SK-N-SH (cell line): ENCODE data around the gene ATP7B. TPM values are rescaled to one million over a fixed set of nuclear protein-coding genes. Genes with fewer than 3 reads are reported as not detected.
"Not testable (repeated sequence)": the region's sequence is repeated elsewhere in the genome, so short reads cannot be mapped to it uniquely, and the experiment has no call there.

Experiments used
- CTCF ChIA-PET: fragments of 300-600, 350-600 bp; formaldehyde crosslinking; extraction: SDS; loops from one replicate; lab custom pipeline; 2021; lab: Yijun Ruan, JAX
- POLR2A ChIA-PET: fragments of 350-600 bp; sonication (Branson Sonifier 250); formaldehyde crosslinking; extraction: SDS; loops from one replicate; lab custom pipeline; 2020; ENCODE audit warnings: antibody characterized with exemption, inconsistent platforms; lab: Yijun Ruan, JAX
- DNase-seq: peaks from one replicate; pipeline ENCODE4 v3.0.0; 2012
- H2AFZ ChIP-seq: fragments of 200-600 bp; sonication (generic); 2 replicates; pipeline ENCODE4 v1.8.1; 2016; ENCODE audit warnings: antibody characterized with exemption, mild to moderate bottlenecking, low read depth
- H3F3A ChIP-seq: fragments of 200-600 bp; sonication (generic); replicated peaks from 2 replicates; pipeline ENCODE3; 2016; ENCODE audit warnings: antibody characterized with exemption, mild to moderate bottlenecking; ENCODE audit not compliant: insufficient read depth
- H3K27ac ChIP-seq, 2 experiments: fragments of 200-500 bp in 1 of 2; fragments of 200-600 bp in 1 of 2; sonication (Bioruptor generic) in 1 of 2; sonication (generic), shearing (Covaris generic) in 1 of 2; 2 replicates each; pipeline versions ENCODE4 v1.5.1 to v1.6.1; 2014 to 2016; ENCODE audit warnings: low read depth in 2 of 2, inconsistent platforms in 1 of 2, low read length in 1 of 2, mild to moderate bottlenecking in 1 of 2, mixed read lengths in 1 of 2
- H3K27me3 ChIP-seq: fragments of 200-600 bp; sonication (generic), shearing (Covaris generic); 2 replicates; pipeline ENCODE4 v1.6.1; 2016; ENCODE audit warnings: mixed run types; ENCODE audit not compliant: insufficient read depth
- H3K36me3 ChIP-seq, 2 experiments: fragments of 200-500 bp in 1 of 2; fragments of 200-600 bp in 1 of 2; sonication (Bioruptor generic) in 1 of 2; sonication (generic) in 1 of 2; replicated peaks in 1 of 2; 2 replicates each; pipeline versions ENCODE3 to v1.5.1; 2014 to 2016; ENCODE audit warnings: low read length in 1 of 2, mild to moderate bottlenecking in 1 of 2; ENCODE audit not compliant: insufficient read depth in 2 of 2, control insufficient read depth in 1 of 2
- H3K4me1 ChIP-seq, 2 experiments: fragments of 200-500 bp in 1 of 2; fragments of 200-600 bp in 1 of 2; sonication (Bioruptor generic) in 1 of 2; sonication (generic), shearing (Covaris generic) in 1 of 2; 2 replicates each; pipeline versions ENCODE4 v1.5.1 to v1.6.1; 2014 to 2016; ENCODE audit warnings: low read depth in 1 of 2, low read length in 1 of 2, mixed run types in 1 of 2; ENCODE audit not compliant: insufficient read depth in 2 of 2, control insufficient read depth in 1 of 2
- H3K4me2 ChIP-seq: fragments of 200-600 bp; sonication (generic), shearing (Covaris generic); 2 replicates; pipeline ENCODE4 v1.6.1; 2017; ENCODE audit warnings: mixed run types
- H3K4me3 ChIP-seq, 2 experiments: fragments of 200-500 bp in 1 of 2; fragments of 200-600 bp in 1 of 2; sonication (Bioruptor generic) in 1 of 2; sonication (generic), shearing (Covaris generic) in 1 of 2; 2 replicates each; pipeline versions ENCODE4 v1.5.1 to v1.8.1; 2014 to 2016; ENCODE audit warnings: low read depth in 2 of 2, inconsistent platforms in 1 of 2, low read length in 1 of 2, mild to moderate bottlenecking in 1 of 2, mixed read lengths in 1 of 2, moderate library complexity in 1 of 2
- H3K79me2 ChIP-seq: fragments of 200-600 bp; sonication (generic); 2 replicates; pipeline ENCODE4 v1.8.1; 2017; ENCODE audit warnings: mild to moderate bottlenecking; ENCODE audit not compliant: insufficient read depth
- H3K9ac ChIP-seq: fragments of 200-600 bp; sonication (generic); 2 replicates; pipeline ENCODE4 v1.6.1; 2017; ENCODE audit warnings: mixed run types
- H3K9me2 ChIP-seq: fragments of 200-600 bp; sonication (generic); 2 replicates; pipeline ENCODE4 v1.6.1; 2017; ENCODE audit warnings: mixed run types
- H3K9me3 ChIP-seq: fragments of 200-600 bp; sonication (generic); 2 replicates; pipeline ENCODE4 v1.6.1; 2017; ENCODE audit warnings: mixed run types, mild to moderate bottlenecking, moderate library complexity
- H4K20me1 ChIP-seq: fragments of 200-600 bp; sonication (generic); 2 replicates; pipeline ENCODE4 v1.6.1; 2017; ENCODE audit warnings: mild to moderate bottlenecking, mixed run types; ENCODE audit not compliant: insufficient read depth
- ELF1 ChIP-seq: IDR thresholded peaks from 2 replicates; pipeline ENCODE4 v1.4.0; 2012
- EP300 ChIP-seq, 2 experiments: IDR thresholded peaks; 2 replicates each; pipeline versions ENCODE4 v1.4.0 to v1.6.1; 2012; ENCODE audit warnings: borderline replicate concordance in 1 of 2, low read depth in 1 of 2, low read length in 1 of 2
- FOSL2 ChIP-seq: IDR thresholded peaks from 2 replicates; pipeline ENCODE4 v1.4.0; 2012; ENCODE audit warnings: low read depth, mild to moderate bottlenecking, moderate library complexity, borderline replicate concordance
- FOXM1 ChIP-seq: IDR thresholded peaks from 2 replicates; pipeline ENCODE4 v1.4.0; 2012; ENCODE audit warnings: low read depth, mild to moderate bottlenecking
- GATA2 ChIP-seq: sonication (generic); formaldehyde crosslinking; IDR thresholded peaks from 2 replicates; pipeline ENCODE4 v1.5.0; 2020; ENCODE audit warnings: mild to moderate bottlenecking, missing genetic modification reagents
- JUND ChIP-seq: IDR thresholded peaks from 2 replicates; pipeline ENCODE4 v1.4.0; 2012
- MXI1 ChIP-seq: IDR thresholded peaks from 2 replicates; pipeline ENCODE4 v1.6.1; 2012; ENCODE audit warnings: mild to moderate bottlenecking, low read depth, low read length, improper control_type of control experiment
- NFIC ChIP-seq: IDR thresholded peaks from 2 replicates; pipeline ENCODE4 v1.4.0; 2012; ENCODE audit warnings: borderline replicate concordance
- NRF1 ChIP-seq: IDR thresholded peaks from 2 replicates; pipeline ENCODE4 v1.6.1; 2012; ENCODE audit warnings: low read depth, mild to moderate bottlenecking, low read length
- RCOR1 ChIP-seq: fragments of 150-350 bp; IDR thresholded peaks from 2 replicates; pipeline ENCODE4 v1.6.1; 2017; ENCODE audit warnings: antibody characterized with exemption, low read length
- RFX5 ChIP-seq: IDR thresholded peaks from 2 replicates; pipeline ENCODE4 v1.6.1; 2012; ENCODE audit warnings: mild to moderate bottlenecking, improper control_type of control experiment, low read length
- SMC3 ChIP-seq: IDR thresholded peaks from 2 replicates; pipeline ENCODE4 v1.6.1; 2012; ENCODE audit warnings: low read depth, low read length, improper control_type of control experiment
- TAF1 ChIP-seq: IDR thresholded peaks from 2 replicates; pipeline ENCODE4 v1.6.1; 2012; ENCODE audit warnings: low read depth, mild to moderate bottlenecking, low read length, moderate library complexity, borderline replicate concordance
- TCF12 ChIP-seq: IDR thresholded peaks from 2 replicates; pipeline ENCODE4 v1.4.0; 2012
- TEAD4 ChIP-seq: IDR thresholded peaks from 2 replicates; pipeline ENCODE4 v1.4.0; 2012; ENCODE audit warnings: mild to moderate bottlenecking, borderline replicate concordance; ENCODE audit not compliant: insufficient read depth
- WGBS: methylation state at CpG from one replicate; pipeline ENCODE4 v1.1.6; 2017; ENCODE audit warnings: low lambda C conversion rate; 5-methylcytosine and 5-hydroxymethylcytosine counted together
- polyA plus RNA-seq, 3 experiments: library from polyadenylated mRNA; depleted of rRNA; stranded (reverse); fragments of >200 nt; gene quantifications; 2 replicates each; pipeline ENCODE4 v1.2.3, GENCODE V29; 2012
- TF ChIP-seq, protein P1 (sequence below): IDR thresholded peaks from 2 replicates; pipeline ENCODE4 v1.4.0; 2012; ENCODE audit warnings: low read depth
- TF ChIP-seq, protein P2 (sequence below): fragments of 150-350 bp; IDR thresholded peaks from 2 replicates; pipeline ENCODE4 v1.6.1; 2016; ENCODE audit warnings: mild to moderate bottlenecking, low read depth, low read length

The ATP7B gene
- polyA plus RNA-seq, 1 of the 3 experiments (the other 2 are of a cell fraction) = 4.4 TPM

DNA sequence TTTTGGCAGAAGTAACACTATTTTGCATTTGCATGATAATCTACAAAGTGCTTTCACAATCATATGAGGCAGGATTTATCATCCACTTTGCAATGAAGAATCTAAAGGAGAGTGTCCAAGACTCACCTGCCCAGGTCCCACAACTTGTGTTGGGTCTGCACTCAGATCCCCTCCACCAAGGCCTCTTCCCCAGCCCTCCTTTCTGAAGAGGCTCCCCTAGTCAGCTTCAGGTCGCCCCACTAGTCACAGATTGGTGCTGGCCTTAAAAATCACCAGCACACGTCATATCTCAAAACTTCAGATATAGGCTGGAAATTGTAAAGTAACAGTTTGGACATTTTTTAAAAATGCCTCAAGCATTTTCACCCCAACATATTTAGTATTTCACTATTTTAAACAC is 17.5 kb downstream of the ATP7B start:
- H2AFZ ChIP-seq = no peak overlapping the region
- no peaks in the 10 kb centered on the region for H3K79me2 ChIP-seq
- POLR2A ChIA-PET = no interaction called here

DNA sequence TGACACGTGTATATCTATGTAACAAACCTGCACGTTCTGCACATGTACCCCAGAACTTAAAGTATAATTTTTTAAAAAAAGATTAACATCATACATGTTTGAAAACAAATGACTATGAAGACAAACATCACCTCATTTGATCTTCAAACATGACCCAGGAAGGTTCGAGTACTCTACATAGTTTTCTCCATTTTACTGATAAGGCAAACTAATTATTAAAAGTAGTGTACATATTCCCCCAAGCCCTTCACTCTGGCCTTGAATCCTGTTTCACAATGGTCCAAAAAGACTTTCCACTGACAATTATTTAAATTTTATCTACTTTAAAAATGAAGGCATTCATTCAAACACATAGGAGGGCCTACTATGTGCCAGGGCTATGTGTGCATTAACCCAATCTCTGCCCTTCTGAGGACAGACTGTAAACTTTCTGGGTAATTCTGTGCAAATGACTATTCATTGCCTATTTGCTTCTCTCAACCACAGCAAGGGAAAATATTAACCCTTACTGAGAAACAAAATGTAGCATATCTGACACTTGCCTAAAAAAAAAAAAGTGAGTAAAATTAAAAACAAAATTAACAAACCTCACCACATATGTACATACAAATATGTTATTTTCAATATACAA is 22.1 kb downstream of the ATP7B start:
- Histone ChIP-seq H3K4me3 (no peak overlapping the region), H4K20me1 (no peaks in the 10 kb centered on the region), H3K4me2 (no peak overlapping the region), H2AFZ (no peak overlapping the region), H3K27me3 (no peaks in the 10 kb centered on the region), H3K9ac (no peak overlapping the region), H3K79me2 (no peaks in the 10 kb centered on the region), H3K4me1 (no peaks in the 10 kb centered on the region), H3F3A (no peaks in the 10 kb centered on the region), H3K9me2 (no peaks in the 10 kb centered on the region), H3K27ac (no peak overlapping the region), H3K36me3 (no peaks in the 10 kb centered on the region), H3K9me3 (no peaks in the 10 kb centered on the region)
- 67% methylated on average over 3 of the region's 3 CpGs for WGBS
- ChIA-PET POLR2A (no interaction called here), CTCF (no interaction called here)
- no peak for TF ChIP-seq TEAD4
- no peak for TF ChIP-seq RCOR1
- no peak for TF ChIP-seq GATA2 (CRISPR knock-in tag)
- TF ChIP-seq SMC3 = no peak
- TF ChIP-seq, protein P1, sequence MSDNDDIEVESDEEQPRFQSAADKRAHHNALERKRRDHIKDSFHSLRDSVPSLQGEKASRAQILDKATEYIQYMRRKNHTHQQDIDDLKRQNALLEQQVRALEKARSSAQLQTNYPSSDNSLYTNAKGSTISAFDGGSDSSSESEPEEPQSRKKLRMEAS = no peak
- no peak for TF ChIP-seq EP300 (IDR thresholded peaks at IDR 0.05; ENCODE audit: borderline replicate concordance in 1 of 2, low read depth in 1 of 2, low read length in 1 of 2)
- no peak for TF ChIP-seq TCF12
- no peak for TF ChIP-seq MXI1
- no peak for TF ChIP-seq FOSL2
- no peak for TF ChIP-seq FOXM1
- TF ChIP-seq ELF1 = no peak
- no peak for TF ChIP-seq NFIC
- TF ChIP-seq JUND = no peak
- TF ChIP-seq NRF1 = no peak
- no peak for TF ChIP-seq TAF1
- no peak for TF ChIP-seq RFX5
- DNase-seq = no peak

More for the DNA sequence above, 17.5 kb downstream of the ATP7B start:
- 90% methylated on average over 2 of the region's 2 CpGs for WGBS
- H3K4me2 ChIP-seq = no peak overlapping the region
- DNase-seq = no peak
- H3F3A ChIP-seq = no peaks in the 10 kb centered on the region
- H3K9me3 ChIP-seq = no peaks in the 10 kb centered on the region
- H3K36me3 ChIP-seq = no peaks in the 10 kb centered on the region
- H3K27ac ChIP-seq = no peak overlapping the region
- no peak overlapping the region for H3K9ac ChIP-seq
- TF ChIP-seq TEAD4 = no peak
- TF ChIP-seq, protein P2, sequence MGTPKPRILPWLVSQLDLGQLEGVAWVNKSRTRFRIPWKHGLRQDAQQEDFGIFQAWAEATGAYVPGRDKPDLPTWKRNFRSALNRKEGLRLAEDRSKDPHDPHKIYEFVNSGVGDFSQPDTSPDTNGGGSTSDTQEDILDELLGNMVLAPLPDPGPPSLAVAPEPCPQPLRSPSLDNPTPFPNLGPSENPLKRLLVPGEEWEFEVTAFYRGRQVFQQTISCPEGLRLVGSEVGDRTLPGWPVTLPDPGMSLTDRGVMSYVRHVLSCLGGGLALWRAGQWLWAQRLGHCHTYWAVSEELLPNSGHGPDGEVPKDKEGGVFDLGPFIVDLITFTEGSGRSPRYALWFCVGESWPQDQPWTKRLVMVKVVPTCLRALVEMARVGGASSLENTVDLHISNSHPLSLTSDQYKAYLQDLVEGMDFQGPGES = no peak
- H3K4me1 ChIP-seq = no peaks in the 10 kb centered on the region; a peak in 1 of 4 replicates
- H3K27me3 ChIP-seq = no peaks in the 10 kb centered on the region
- CTCF ChIA-PET = interaction anchor here (1.2 to 1.3 kb wide), 3 partner anchors 17 to 145 kb away, joined by 3 read pairs; partner anchors contain the start of gene UTP14C
- no peaks in the 10 kb centered on the region for H3K9me2 ChIP-seq
- H4K20me1 ChIP-seq = no peaks in the 10 kb centered on the region
- H3K4me3 ChIP-seq = no peak overlapping the region

DNA sequence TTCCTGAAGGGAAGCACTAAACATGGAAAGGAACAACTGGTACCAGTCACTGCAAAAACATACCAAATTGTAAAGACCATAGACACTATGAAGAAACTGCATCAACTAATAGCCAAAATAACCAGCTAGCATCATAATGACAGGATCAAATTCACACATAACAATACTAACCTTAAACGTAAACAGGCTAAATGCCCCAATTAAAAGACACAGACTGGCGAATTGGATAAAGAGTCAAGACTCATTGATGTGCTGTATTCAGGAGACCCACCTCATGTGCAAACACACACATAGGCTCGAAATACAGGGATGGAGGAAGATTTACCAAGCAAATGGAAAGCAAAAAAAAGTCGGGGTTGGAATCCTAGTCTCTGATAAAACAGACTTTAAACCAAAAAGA is 26.3 kb downstream of the ATP7B start:
- H4K20me1 ChIP-seq, H3K27me3 ChIP-seq, H3K9ac ChIP-seq, H3K4me1 ChIP-seq, DNase-seq, H3K36me3 ChIP-seq, H3K4me3 ChIP-seq, H3K79me2 ChIP-seq, POLR2A ChIA-PET, H3F3A ChIP-seq, H3K9me3 ChIP-seq, H2AFZ ChIP-seq, H3K9me2 ChIP-seq, H3K27ac ChIP-seq, H3K4me2 ChIP-seq, CTCF ChIA-PET: not testable (repeated sequence)
- WGBS = 25% methylated on average over 4 of the region's 4 CpGs

DNA sequence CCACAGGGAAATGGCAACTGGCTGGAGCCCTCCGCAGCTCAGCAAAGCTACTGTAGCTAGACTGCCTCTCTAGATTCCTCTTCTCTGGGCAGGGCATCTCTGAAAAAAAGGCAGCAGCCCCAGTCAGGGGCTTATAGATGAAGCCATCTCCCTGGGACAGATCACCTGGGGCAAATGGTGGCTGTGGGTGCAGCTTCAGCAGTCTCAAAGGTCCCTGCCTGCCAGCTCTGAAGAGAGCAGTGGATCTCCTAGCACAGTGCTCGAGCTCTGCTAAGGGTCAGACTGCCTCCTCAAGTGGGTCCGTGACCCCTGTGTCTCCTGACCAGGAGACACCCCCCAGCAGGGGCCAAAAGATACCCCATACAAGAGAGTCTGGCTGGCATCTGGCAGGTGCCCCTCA is 28.0 kb downstream of the ATP7B start:
- DNase-seq, CTCF ChIA-PET, H3K4me1 ChIP-seq, H3K79me2 ChIP-seq, H3F3A ChIP-seq, H2AFZ ChIP-seq, POLR2A ChIA-PET, H3K9me2 ChIP-seq, H3K27me3 ChIP-seq, H3K9ac ChIP-seq, H3K36me3 ChIP-seq, H3K9me3 ChIP-seq, H3K27ac ChIP-seq, H3K4me3 ChIP-seq, H4K20me1 ChIP-seq, H3K4me2 ChIP-seq: not testable (repeated sequence)
- WGBS = 52% methylated on average over 3 of the region's 3 CpGs
